ENCODE results near the gene RASA3.

RASA3 gene

DNA sequence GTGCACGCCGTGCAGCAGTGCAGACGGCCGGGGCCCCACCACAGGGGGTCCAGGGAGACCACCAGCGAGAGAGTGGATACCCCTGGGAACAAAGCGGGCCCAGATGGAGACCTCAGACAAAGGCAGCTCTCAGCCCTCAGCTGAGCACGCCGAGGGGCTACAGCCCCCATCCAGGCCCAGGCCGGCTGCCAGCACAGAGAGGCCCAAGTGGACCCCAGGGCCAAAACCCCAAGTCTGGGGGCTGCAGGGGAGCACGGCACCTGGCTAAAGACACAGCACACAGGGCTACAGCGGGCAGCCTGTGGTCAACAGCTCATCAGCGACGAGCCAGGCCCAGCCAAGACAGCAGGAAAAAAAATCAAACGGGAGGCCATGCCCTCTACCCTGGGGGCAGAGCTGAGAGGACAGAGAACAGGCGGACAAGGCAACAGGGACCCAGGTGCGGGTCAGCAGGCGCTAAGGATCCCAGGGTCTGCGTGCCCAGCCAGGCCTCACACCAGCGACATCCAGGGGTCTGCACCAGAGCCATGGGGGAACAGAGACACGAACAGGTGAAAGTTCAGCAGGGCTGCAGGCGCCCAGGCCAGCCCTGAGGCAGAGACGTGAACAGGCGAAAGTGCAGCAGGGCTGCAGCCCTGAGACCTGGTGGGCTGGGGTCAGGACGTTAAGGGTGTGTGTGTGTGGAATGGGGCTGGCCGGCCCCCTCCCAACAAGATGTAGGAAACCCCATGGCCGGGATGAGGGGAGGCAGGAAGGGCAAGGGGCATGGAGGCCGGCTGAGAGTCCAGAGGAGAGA is 34.3 kb downstream of the RASA3 start:
- no peak for DNase-seq

DNA sequence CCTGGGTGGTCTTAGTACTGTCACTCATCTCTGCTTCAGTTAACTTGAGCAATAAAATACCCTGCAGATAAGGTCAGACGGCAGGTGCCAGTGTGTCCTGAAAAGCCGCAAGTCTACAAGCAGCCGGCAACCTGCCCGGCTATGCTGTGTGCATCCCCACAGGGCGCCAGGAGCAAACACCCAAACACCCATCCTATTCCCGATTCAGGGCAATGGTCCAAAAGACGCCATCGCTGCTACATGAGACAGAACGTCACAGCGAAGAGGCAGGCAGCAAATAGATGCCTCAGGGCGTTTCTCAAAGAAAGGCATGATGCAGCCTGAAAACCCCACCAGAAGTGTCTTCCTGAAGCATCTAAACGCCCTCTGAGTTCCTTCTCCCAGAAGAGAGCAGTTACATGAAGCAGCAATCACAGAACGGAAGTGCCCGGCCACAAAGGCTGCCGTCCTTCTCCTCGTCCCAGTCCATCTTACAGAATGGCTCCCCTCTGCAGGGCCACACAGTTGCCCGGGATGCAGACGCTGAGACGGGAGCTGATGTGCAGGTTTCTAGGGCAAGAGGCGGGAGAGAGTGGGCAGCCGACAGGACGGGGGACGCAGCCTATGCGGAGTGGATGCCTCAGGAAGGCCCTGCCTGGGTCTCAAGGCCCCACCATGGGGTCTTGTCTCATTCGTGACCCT is 35.1 kb downstream of the RASA3 start:
- no peak for DNase-seq

DNA sequence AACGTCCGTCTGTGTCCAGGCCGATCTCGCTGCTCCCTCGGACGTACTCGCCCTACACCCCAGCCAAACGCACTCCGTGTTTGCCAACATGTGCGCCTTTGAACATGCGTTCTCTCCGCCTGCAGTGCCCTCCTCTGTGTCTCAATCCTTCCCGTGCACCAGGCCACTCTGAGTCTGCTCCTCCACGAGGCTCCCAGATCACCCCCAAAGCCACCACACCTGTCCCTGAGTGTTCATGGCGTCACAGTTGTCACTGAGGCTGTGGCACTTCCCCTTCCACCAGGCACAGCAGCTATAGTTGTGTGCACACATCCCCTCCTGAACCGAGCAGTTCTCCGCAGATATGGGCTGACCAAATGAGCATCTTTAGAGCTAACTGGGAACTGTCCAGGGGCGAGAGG is 35.6 kb downstream of the RASA3 start:
- DNase-seq, result no peak

DNA sequence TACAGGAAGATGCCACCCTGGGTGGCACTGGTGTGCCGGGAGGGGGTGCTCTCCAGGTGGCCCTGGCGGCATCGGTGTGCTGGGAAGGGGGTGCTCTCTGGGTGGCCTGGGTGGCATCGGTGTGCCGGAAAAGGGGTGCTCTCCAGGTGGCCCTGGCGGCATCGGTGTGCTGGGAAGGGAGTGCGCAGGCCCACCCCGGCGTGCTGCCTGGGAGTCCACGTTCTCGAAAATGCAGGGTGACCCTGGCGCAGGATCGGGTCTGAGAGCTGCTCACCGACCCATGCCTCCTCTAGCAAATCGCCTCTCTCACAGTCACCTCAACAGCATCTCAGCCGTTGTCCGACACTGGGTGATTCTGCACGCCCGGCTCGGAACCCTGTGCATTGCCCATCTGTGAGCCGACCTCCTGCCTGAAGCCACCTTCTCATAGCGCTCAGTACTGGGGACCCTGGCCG is 36.4 kb downstream of the RASA3 start:
- DNase-seq, result no peak

DNA sequence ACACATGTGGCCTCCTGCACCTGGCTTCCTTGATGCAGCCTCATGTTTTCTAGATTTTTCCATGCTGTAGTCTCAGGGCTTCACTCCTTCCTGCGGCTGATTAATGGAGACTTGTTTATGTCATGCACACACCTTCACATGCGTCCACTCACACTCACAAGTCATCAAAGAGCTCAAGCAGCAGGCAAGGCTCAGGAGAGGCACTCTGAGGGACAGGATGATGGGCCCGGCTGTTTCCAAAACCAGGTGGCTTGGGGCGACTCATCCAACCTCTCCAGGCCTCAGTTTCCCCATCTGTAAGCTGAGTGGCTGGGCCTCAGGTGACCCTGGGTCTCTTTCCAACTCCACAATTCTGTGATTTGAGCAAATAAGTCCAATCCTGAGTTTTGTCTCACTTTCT is 36.9 kb downstream of the RASA3 start:
- DNase-seq, result no peak

DNA sequence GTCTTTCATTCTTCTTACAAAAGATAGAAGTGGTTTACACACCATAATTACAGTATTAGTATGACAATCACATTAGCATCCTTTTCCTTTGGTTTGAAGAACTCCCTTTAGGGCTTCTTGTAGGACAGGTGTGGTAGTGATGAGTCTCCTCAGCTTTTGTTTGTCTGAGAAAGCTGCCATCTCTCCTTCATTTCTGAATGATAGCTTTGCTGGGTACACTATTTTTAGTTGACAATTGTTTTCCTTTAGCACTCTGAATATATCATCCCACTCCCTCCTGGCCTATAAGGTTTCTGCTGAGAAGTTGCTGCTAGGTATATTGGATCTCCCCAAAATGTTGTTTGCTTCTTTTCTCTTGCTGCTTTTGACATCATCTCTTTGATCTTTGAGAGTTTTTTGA is 39.3 kb downstream of the RASA3 start:
- no peak for DNase-seq

DNA sequence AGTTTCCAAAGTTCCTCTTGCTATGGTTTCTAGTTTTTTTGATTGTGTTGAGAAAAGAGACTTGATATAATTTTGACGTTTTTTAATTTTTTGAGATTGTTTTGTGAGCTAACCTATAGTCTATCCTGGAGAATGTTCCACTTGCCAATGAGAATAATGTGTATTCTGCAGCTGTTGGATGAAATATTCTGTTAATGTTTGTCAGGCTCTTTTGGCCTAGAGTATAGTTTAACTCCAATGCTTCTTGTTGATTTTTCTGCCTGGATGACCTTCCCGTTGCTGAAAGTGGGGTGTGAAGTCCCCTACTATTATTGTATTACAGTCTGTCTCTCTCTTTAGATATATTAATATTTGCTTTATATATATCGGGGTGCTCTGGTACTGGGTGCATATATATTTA is 40.0 kb downstream of the RASA3 start:
- DNase-seq, result no peak

DNA sequence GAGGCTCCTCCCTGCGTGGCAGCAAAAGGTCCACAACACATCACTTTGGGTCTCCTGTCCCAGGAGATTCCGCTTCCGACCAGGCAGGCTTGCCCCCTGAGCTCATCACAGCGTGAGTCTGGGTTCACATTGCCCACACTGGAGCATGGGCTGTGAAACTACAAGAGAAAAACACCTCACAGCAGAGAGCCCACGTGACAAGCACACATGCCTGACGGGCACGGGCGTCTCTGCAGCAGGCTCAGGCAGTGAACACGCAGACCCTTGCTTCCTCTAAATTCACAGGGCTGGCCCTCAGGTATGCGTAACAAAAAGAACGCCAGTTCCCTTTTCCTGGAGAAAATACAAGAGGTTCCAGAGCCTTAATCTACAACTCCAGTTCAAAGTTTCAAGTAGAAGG is 41.9 kb downstream of the RASA3 start:
- no peak for DNase-seq

DNA sequence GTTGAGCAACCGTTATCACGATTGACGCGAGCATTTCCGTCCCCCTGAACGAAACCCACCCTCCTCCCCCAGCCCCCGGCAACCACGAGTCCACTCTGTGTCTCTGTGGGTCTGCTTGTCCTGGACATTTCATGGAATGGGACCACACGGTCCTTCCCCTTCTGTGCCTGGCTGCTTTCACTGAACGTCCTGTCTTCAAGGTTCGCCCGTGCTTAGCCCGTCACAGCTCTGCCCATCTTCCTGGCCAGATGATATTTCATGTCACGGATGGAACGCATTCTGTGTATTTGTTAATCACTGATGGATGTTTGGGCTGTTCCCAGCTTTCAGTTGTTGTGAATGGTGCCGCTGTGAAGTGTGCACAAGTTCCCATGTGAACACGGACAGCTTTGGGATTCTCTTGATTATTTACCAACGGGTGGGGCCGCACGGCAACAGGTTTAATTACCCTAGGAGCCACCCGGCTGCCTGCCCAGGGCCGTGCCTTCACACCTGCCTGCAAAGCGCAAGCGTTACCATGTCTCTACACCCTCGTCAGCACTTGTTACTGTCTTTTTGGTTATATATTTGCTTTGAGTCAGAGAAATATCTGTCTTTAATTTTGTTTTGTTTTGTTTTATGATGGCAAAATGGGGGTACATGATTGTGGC is 42.5 kb downstream of the RASA3 start:
- DNase-seq, result no peak

DNA sequence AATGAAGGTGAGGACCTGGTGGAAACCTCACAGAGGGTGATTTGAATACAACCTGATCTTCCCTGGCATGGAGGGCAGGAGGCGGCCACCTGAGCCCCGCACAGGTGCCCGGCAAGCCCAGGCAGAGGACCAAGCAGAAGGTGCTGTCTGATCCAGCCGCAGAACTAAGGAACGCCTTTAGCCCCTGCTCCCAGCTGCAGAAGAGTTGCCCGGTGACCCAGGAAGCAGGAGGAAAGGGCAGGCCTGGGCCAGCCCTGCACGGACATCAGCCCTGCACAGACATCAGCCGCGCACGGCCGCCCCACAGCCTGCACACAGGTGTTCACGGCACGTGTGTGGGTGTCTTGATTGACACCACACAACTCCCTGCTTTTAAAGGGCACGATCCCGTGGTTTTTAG is 43.1 kb downstream of the RASA3 start:
- no peak for DNase-seq

DNA sequence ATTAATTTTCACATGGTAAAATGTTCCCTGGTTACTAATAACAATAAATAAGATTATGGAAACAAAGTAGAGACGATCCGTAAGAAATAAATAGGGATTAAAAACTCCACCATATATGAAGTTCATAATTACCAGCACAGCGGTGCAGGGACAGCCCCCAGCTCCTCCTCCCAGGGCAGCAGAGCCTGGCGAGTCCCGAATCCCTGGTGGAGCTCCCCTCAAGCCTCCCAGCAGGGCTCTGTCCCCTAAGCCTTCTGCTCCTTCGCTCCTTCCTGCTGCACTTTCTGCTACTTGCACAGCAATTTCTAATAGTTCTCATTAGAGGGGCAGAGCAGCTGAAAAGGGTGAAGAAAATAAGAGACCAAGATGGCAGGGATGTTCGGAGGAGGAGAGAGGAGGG is 43.6 kb downstream of the RASA3 start:
- no peak for DNase-seq

DNA sequence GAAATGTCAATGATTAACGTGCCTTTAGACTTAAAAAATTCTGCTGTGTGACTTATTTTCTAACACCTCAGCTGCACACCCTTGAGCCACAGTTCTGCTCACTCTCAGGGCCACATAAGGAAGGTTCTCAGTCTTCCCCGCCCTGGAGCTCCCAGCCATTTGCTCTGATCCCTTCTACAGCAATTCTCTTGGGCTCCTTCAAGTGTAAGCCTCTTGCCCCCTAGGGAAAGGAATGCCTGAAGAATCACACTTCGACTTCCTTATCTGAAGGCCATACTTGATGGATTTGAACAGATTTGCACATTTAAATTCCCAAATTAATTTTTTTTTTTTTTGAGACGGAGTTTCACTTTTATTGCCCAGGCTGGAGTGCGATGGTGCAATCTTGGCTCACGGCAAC is 44.2 kb downstream of the RASA3 start:
- no peak for DNase-seq

DNA sequence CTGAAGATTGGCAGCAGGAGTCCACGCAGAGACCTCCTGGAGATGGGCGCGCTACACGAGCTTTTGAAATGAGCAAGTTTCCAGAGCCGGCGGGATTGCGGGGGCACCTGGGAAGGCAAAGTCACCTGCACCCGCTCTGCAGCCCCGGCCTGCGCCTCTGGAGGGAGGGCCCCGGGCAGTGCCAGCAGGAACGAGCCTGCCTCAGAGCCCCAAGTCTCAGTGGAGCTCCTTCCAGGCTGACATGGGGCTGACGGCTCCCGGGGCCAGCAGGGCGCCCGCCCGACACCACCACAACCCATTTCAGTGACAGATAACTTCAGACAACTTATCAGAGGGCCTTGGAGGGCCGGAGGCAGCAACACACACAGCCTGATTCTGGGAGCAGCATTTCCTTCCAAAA is 45.0 kb downstream of the RASA3 start:
- DNase-seq, result no peak

DNA sequence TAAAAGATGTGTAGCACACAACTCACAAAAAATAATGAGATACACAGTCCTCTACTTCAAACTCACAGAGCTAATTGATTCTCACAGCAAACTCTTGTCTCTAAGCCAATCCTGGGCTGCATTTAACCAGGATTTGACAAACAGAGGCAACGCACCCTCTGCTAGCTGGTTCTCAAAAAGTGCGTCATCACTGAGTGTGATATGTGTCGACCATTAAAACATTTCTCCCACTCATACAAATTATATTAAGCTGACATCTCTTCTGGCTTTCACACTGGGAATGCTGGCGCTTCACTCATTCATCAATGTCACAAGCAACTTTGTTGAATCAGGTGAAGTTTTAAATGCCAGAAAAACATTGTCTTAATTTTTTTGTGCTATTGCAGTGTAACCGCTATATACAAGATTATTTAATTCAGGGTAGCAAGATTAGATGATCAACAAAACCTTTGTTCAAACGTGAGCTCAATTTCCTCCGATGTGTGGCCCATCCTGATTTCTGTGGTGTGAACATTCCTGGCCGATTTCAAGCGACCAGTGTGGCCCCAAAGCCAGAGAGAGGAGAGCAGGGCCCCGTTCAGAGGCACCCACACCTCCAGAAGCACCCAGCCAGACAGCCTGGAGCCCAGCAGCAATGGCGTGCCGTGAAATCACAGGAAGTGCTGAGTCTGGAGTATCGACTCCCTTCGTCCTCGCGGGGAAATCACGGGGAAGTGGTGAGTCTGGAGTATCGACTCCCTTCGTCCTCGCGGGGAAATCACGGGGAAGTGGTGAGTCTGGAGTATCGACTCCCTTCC is 49.4 kb downstream of the RASA3 start:
- DNase-seq, result no peak

DNA sequence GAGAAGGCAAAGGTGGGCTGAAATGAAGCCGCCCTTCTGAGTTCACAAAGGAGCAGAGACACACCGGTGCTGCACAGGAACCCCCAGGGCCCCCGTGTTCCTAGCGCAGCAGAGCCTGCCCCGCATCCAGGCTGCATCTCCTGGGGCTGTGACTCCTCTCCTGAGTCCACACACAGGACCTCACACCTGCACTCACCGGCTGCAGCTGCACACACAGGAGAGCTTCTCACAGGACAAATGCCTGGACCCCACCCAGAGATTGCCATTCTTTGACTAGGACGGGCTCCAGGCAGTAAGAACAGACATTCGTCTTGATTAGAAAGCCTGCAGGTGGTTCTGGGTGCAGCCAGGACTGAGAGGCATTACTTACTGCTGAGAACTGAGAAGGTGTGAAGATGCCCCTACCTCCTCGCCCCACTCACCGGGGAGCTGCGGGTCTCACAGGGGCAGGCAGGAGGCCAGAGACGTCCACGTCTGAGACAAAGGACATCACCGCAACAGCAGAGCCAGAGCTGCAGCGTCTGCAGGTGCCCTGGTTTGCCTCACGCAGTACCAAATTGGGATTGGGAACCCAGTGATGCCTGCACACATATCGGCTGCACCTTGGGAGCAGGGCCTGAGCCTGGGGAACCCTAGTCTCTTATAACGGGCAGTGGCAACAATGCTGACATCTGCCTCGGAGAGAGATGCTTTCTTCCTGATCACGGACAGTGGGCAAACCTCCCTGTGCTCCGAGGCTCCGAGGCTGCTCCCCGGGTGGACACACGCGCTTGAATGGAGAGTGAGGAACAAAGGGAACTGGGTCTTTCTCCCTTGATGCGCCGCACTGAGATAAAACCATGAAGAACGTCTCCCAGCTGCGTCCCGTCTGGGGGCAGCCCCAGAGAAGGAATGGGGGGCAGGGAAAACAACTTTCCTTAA is 50.4 kb downstream of the RASA3 start:
- DNase-seq, result no peak

DNA sequence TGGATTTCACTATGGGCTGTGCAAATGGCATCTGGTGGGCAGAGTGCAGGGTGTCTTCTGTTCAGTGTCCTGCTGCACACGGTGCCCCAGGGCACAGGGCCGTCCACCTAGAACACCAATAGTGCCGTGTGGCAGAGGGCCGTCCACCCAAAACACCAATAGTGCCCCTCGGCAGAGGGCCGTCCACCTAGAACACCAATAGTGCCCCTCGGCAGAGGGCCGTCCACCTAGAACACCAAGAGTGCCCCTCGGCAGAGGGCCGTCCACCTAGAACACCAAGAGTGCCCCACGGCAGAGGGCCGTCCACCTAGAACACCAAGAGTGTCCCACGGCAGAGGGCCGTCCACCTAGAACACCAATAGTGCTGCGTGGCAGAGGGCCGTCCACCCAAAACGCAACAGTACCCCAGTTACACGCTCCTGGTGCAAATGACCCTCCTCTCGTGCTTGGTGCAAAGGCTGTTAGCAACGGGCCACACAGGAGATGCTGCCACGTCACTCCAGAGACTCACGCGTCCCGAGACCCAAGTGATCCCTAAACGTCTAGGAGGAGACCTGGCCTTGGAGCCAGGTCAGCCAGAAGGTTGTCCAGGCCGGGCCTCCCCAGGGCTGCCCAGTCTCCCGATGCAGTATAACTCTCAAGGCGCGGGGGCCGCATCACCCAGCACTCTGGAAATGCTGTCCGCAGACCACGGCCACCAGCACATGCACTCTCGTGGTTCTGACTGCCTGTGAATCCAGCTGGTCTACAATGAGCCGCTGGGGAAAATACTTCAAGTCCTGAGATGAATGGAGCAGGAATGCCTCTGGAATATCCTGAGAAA is 51.5 kb downstream of the RASA3 start:
- DNase-seq, result no peak

DNA sequence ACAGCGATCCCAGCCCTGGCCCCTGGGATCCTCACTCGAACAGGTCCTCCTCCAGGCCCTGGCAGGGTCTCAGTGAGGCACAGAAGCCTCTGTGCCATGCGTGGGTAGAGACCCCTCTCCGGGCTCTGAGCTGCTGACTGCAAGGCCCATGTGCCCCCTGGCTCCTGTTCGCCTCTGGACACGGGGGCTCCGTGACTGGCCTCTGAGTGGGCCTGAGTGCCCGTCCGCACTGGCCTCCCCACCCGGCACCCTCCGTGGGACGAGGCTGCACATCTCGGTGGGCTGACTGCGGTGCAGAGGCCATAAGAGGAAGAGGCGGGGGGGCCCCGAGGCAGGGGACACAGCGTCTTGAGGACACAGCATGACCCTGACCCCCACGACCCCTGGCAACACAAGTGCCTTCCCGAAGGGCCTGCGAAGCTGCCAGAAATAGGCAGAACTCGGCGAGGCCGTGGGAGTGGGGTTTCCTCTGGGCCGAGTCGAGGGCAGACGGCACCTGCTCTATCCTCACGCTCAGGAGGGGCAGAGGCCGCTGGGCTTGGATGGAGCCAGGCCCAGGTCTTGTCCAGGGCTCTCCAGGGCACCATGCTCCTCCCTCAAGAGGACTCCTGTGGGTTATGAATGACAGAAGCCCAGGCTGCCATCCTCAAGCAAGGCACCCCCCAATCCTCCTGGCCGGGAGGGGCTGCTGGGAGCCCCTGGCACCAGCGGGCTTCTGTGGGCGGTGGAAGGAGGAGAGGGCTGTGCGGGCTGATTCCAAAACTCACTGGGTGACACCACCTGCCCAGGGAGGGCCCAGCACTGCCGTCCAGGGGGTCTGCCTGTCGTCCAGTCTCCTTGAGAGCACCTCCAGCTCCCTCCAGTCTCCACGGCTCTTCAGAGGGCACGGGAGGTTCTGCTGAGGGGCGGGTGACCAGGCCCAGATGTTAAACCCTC is 52.6 kb downstream of the RASA3 start:
- no peak for DNase-seq

DNA sequence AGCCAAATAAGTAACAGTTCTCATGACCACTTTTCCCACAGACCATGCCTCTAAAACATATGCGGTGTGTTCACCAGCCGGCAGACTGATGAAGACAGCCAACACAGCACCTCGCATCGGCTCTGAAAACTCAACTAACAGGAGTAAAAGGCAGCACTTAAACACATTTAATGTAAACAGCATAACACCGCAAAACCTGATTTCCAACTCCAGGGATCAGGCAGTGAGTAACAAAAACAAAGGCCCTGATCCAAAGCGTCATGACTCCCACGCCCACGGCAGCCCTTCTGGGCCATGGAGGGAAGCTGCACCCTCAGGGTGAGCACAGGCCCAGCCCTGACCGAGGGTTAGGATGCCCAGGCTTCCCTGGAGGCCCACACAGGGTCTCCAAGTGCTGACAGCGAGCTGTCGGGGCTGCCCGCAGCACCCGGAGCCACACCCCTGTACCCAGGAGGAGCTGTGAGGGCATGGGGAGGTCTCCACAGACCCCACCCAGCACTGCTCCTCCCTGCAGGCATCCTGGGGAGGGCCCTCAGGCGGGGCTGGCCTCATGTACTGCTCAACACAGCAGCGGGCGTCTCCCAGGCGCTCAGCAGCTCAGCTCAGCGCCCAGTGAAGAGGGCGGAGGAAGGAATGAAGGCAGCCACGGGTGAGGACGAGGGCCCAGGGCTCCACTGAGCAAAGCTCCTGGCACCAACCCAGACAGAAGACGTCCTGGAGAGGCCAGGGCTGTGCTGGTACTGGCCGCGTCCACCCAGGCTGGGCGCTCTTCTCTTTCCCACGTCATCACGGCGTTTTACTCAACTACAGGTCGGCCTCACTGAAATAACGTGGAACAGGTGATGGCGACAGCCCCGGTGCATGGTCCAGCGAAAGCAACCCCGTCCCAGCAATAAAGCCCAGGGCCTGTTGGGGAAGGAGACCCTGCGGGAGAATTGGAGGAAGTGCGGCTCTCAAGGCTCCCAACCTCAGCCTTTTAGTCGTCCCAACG is 53.7 kb downstream of the RASA3 start:
- no peak for DNase-seq

DNA sequence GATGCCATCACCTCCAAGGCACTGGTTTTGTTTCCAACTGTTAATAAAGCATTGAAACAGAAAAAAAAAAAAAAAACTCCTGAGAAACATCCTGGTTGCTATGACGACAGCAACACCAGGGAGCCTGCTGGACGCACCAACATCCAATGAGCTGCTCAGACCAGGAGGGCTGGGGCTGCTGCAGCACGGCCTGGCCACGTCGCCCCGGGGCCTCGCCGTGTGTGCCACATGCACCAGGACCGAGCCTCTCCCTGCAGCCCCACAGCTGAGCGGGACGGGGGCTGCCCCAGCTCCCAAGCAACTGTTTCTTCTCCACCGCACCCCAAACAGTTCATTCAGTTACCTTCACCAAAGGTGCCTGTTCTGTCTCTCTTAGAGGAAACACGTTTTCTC is 54.5 kb downstream of the RASA3 start:
- DNase-seq, result no peak

Data from DMS 273 treated with DMSO at 0.1 percent for 48 hours (cell line).